ENCODE results near the gene SMIM41. TPM values are rescaled to one million over a fixed set of nuclear protein-coding genes. Genes with fewer than 3 reads are reported as not detected.

SMIM41 gene
- total RNA-seq, 2 experiments from 2014 or later = not detected

GRCh38 chr12:52061470-52062166, 17.9 kb upstream of the SMIM41 start:
- Mint-ChIP-seq H3K4me1 (peaks cover 3% of the 10 kb centered on the region), H3K36me3 (ENCODE audit: low read depth) (no peaks in the 10 kb centered on the region), H3K9me3 (no peaks in the 10 kb centered on the region), H3K27me3 (peaks cover 2% of the 10 kb centered on the region), H3K27ac (no peak overlapping the region), H3K4me3 (no peak overlapping the region)
- DNase-seq = no peak
- CTCF ChIA-PET = interaction anchor here (1.2 to 5.0 kb wide), 6 partner anchors 8 to 36 kb away, joined by 3 to 33 read pairs (median 8); partner anchors contain the start of genes ATG101 and NR4A1
- POLR2A ChIA-PET = no interaction called here

GRCh38 chr12:52062167-52063081, 17.1 kb upstream of the SMIM41 start:
- no peak overlapping the region for H3K27ac Mint-ChIP-seq
- peaks cover 7% of the 10 kb centered on the region for H3K27me3 Mint-ChIP-seq
- H3K4me3 Mint-ChIP-seq = no peak overlapping the region
- POLR2A ChIA-PET = no interaction called here
- no peaks in the 10 kb centered on the region for H3K36me3 Mint-ChIP-seq (ENCODE audit: low read depth)
- H3K9me3 Mint-ChIP-seq = no peaks in the 10 kb centered on the region
- H3K4me1 Mint-ChIP-seq = peaks cover 8% of the 10 kb centered on the region
- no peak for DNase-seq
- CTCF ChIA-PET = interaction anchor here (0.7 to 5.0 kb wide), 6 partner anchors 7 to 37 kb away, joined by 3 to 33 read pairs (median 8); partner anchors contain the start of genes ATG101 and NR4A1

GRCh38 chr12:52063082-52063924, 16.2 kb upstream of the SMIM41 start:
- ChIA-PET CTCF (interaction anchor here (0.6 to 5.0 kb wide), 7 partner anchors 8 to 38 kb away, joined by 3 to 33 read pairs (median 4); partner anchors contain the start of gene NR4A1), POLR2A (no interaction called here)
- Mint-ChIP-seq H3K4me1 (peaks cover 8% of the 10 kb centered on the region), H3K36me3 (ENCODE audit: low read depth) (no peaks in the 10 kb centered on the region), H3K27me3 (peaks cover 7% of the 10 kb centered on the region), H3K4me3 (no peak overlapping the region), H3K9me3 (no peaks in the 10 kb centered on the region), H3K27ac (no peak overlapping the region)
- DNase-seq = no peak

- no peak overlapping the region for H3K4me3 Mint-ChIP-seq
- H3K27ac Mint-ChIP-seq = no peak overlapping the region
- POLR2A ChIA-PET = no interaction called here
These were observed 15.4 kb upstream of the SMIM41 start for GRCh38 chr12:52063981-52064649.

GRCh38 chr12:52066346-52067080, 13.0 kb upstream of the SMIM41 start:
- no peaks in the 10 kb centered on the region for H3K36me3 Mint-ChIP-seq (ENCODE audit: low read depth)
- no peak overlapping the region for H3K4me3 Mint-ChIP-seq
- H3K9me3 Mint-ChIP-seq = no peaks in the 10 kb centered on the region
- no peak for DNase-seq
- ChIA-PET CTCF (interaction anchor here (0.9 to 10.5 kb wide), 4 partner anchors 9 to 39 kb away, joined by 3 to 206 read pairs (median 4); no protein-coding TSS in a partner anchor), POLR2A (no interaction called here)
- H3K27me3 Mint-ChIP-seq = peaks cover 7% of the 10 kb centered on the region
- no peak overlapping the region for H3K27ac Mint-ChIP-seq
- peaks cover 30% of the 10 kb centered on the region for H3K4me1 Mint-ChIP-seq

More at GRCh38 chr12:52063981-52064649, 15.4 kb upstream of the SMIM41 start:
- Mint-ChIP-seq H3K27me3 (peaks cover 7% of the 10 kb centered on the region), H3K9me3 (no peaks in the 10 kb centered on the region), H3K36me3 (ENCODE audit: low read depth) (no peaks in the 10 kb centered on the region), H3K4me1 (peaks cover 11% of the 10 kb centered on the region)
- CTCF ChIA-PET = interaction anchor here (0.6 to 2.7 kb wide), 4 partner anchors 10 to 39 kb away, joined by 3 to 12 read pairs (median 6); partner anchors contain the start of gene NR4A1
- no peak for DNase-seq

GRCh38 chr12:52067081-52067374, 12.5 kb upstream of the SMIM41 start:
- no peak overlapping the region for H3K4me3 Mint-ChIP-seq
- H3K27me3 Mint-ChIP-seq = peaks cover 7% of the 10 kb centered on the region
- DNase-seq = no peak
- no peak overlapping the region for H3K27ac Mint-ChIP-seq
- POLR2A ChIA-PET = no interaction called here
- H3K36me3 Mint-ChIP-seq (ENCODE audit: low read depth) = no peaks in the 10 kb centered on the region
- CTCF ChIA-PET = interaction anchor here (0.9 to 10.5 kb wide), 3 partner anchors 12 to 40 kb away, joined by 3 to 206 read pairs (median 4); no protein-coding TSS in a partner anchor
- H3K4me1 Mint-ChIP-seq = peaks cover 34% of the 10 kb centered on the region
- H3K9me3 Mint-ChIP-seq = no peaks in the 10 kb centered on the region

GRCh38 chr12:52069327-52070184, 9.9 kb upstream of the SMIM41 start, which contains the start of gene ATG101:
Gene ATG101, plus strand, starts transcription at chr12:52069978. Its CDS starts 3,673 bp downstream, at chr12:52073651.
- peaks cover 7% of the 10 kb centered on the region for H3K27me3 Mint-ChIP-seq
- H3K4me1 Mint-ChIP-seq = peaks cover 54% of the 10 kb centered on the region
- peaks cover 15% of the 10 kb centered on the region for H3K36me3 Mint-ChIP-seq (ENCODE audit: low read depth)
- peak within 1 kb of the TSS; percentile 100 for H3K27ac Mint-ChIP-seq
- ChIA-PET POLR2A (interaction anchor here (0.6 to 1.1 kb wide), 2 partner anchors 18 to 31 kb away, joined by 3 read pairs; partner anchors contain the start of gene NR4A1), CTCF (interaction anchor here (0.6 to 10.5 kb wide), 23 partner anchors 9 to 1310 kb away, joined by 3 to 206 read pairs (median 4); partner anchors contain the start of genes NR4A1, SMIM41 and SP1)
- peak within 1 kb of the TSS; percentile 94 for H3K4me3 Mint-ChIP-seq
- H3K9me3 Mint-ChIP-seq = no peaks in the 10 kb centered on the region
- peak; percentile 90 for DNase-seq

- no peak for DNase-seq
- H3K4me3 Mint-ChIP-seq = peak overlapping the region; percentile 94
- H3K9me3 Mint-ChIP-seq = no peaks in the 10 kb centered on the region
- CTCF ChIA-PET = interaction anchor here (0.6 to 10.5 kb wide), 22 partner anchors 8 to 1309 kb away, joined by 3 to 206 read pairs (median 4); partner anchors contain the start of genes NR4A1, SMIM41 and SP1
- peaks cover 57% of the 10 kb centered on the region for H3K4me1 Mint-ChIP-seq
- H3K36me3 Mint-ChIP-seq (ENCODE audit: low read depth) = peaks cover 15% of the 10 kb centered on the region
- H3K27me3 Mint-ChIP-seq = peaks cover 7% of the 10 kb centered on the region
- POLR2A ChIA-PET = interaction anchor here (1.1 kb wide), 1 partner anchor 19 kb away, joined by 3 read pairs; the partner anchor contains the start of gene NR4A1
- H3K27ac Mint-ChIP-seq = peak overlapping the region; percentile 100
These were observed 9.1 kb upstream of the SMIM41 start for GRCh38 chr12:52070185-52070925.

GRCh38 chr12:52073531-52074381, 5.7 kb upstream of the SMIM41 start:
- Mint-ChIP-seq H3K36me3 (ENCODE audit: low read depth) (peaks cover 25% of the 10 kb centered on the region), H3K4me1 (peaks cover 49% of the 10 kb centered on the region), H3K9me3 (no peaks in the 10 kb centered on the region), H3K27me3 (no peaks in the 10 kb centered on the region), H3K27ac (peak overlapping the region; percentile 75), H3K4me3 (peak overlapping the region; percentile 6)
- POLR2A ChIA-PET = no interaction called here
- CTCF ChIA-PET = interaction anchor here (0.6 to 10.5 kb wide), 5 partner anchors 11 to 300 kb away, joined by 3 to 206 read pairs (median 3); no protein-coding TSS in a partner anchor
- peak; percentile 20 for DNase-seq

All from activated CD4-positive, alpha-beta T cell treated with anti-CD3 and anti-CD28 coated beads, Interleukin-2, amount 10 ng/mL, durations not matched to agents 7 days and 5 days (primary cell).